K562 (cell line): Measurements from ENCODE around the gene BEND6. TPM values are rescaled to one million over a fixed set of nuclear protein-coding genes. Genes with fewer than 3 reads are reported as not detected.
A peak's percentile ranks its signal among the peaks of the same experiment; 100 is the strongest.

ENCODE experiments used
- CC2D1A ChIP-seq: fragments of 450-650 bp; IDR thresholded peaks from 2 replicates; pipeline ENCODE4 v1.6.1; 2017; ENCODE audit warnings: mild to moderate bottlenecking
- CREB1 ChIP-seq, 2 experiments: sonication (generic) in 1 of 2; formaldehyde crosslinking in 1 of 2; IDR thresholded peaks; 2 replicates each; pipeline versions ENCODE4 v1.6.1 to v1.8.0; 2012 to 2022; ENCODE audit warnings: inconsistent platforms in 1 of 2, mild to moderate bottlenecking in 1 of 2, missing genetic modification reagents in 1 of 2, moderate library complexity in 1 of 2
- CREBBP ChIP-seq: IDR thresholded peaks from one replicate; pipeline ENCODE4 v1.6.1; 2012; ENCODE audit warnings: low read depth, mild to moderate bottlenecking, control low read depth, inconsistent platforms, low read length
- NR1H2 ChIP-seq: sonication (generic); formaldehyde crosslinking; IDR thresholded peaks from 2 replicates; pipeline ENCODE4 v1.4.0; 2020; ENCODE audit warnings: mild to moderate bottlenecking, missing genetic modification reagents
- RBM34 ChIP-seq: fragments of 200-400 bp; formaldehyde crosslinking; IDR thresholded peaks from 2 replicates; pipeline ENCODE4 v1.6.1; 2018; ENCODE audit warnings: low read length, borderline replicate concordance; ENCODE audit not compliant: insufficient read depth
- SMARCA4 ChIP-seq: fragments of 450-650 bp; IDR thresholded peaks from 2 replicates; pipeline ENCODE4 v1.6.1; 2016
- SRSF7 ChIP-seq: fragments of 200-400 bp; formaldehyde crosslinking; optimal IDR thresholded peaks from 2 replicates; pipeline ENCODE3; 2017; ENCODE audit warnings: mild to moderate bottlenecking, low read depth, low read length
- SRSF9 ChIP-seq: fragments of 200-400 bp; formaldehyde crosslinking; IDR thresholded peaks from 2 replicates; pipeline ENCODE4 v1.6.1; 2017; ENCODE audit warnings: low read depth, low read length, borderline replicate concordance
- TARDBP ChIP-seq: fragments of 450-650 bp; IDR thresholded peaks from 2 replicates; pipeline ENCODE4 v1.6.1; 2016
- ZNF253 ChIP-seq: fragments of 250-450 bp; sonication (Bioruptor Pico); conservative IDR thresholded peaks from 2 replicates; pipeline ENCODE4 v1.6.1; 2021; ENCODE audit warnings: mild to moderate bottlenecking
- polyA plus RNA-seq, 8 experiments: library from polyadenylated mRNA; depleted of rRNA in 4 of 8; stranded (reverse) in 5 of 8; unstranded in 3 of 8; fragments of >200 nt; fragmentation: Nextera tagmentation in 2 of 8; fragmentation: Illumina TruSeq in 1 of 8; extraction: Ambion mirVana in 2 of 8; extraction: Trizol in 1 of 8; gene quantifications; 2 replicates each; pipeline versions ENCODE4 v1.2.1 to v1.2.3, GENCODE V29; 2011 to 2014; ENCODE audit warnings: inconsistent platforms in 1 of 8, missing spikeins in 1 of 8
- total RNA-seq, 7 experiments: library from RNA; depleted of rRNA in 6 of 7; stranded (reverse); fragments of >200 nt in 6 of 7; fragmentation: Illumina TruSeq in 2 of 7; extraction: Trizol in 2 of 7; gene quantifications; 2 replicates each; pipeline versions ENCODE4 v1.2.1 to v1.2.3, GENCODE V29; 2011 to 2021; ENCODE audit warnings: low replicate concordance in 1 of 7
- TF ChIP-seq, protein P1 (sequence below), 2 experiments: fragments of 450-650 bp in 1 of 2; IDR thresholded peaks; 2 replicates each; pipeline ENCODE4 v1.6.1; 2011 to 2017; ENCODE audit warnings: low read depth in 2 of 2, antibody characterized with exemption in 1 of 2, borderline replicate concordance in 1 of 2, low read length in 1 of 2, mild to moderate bottlenecking in 1 of 2, mixed read lengths in 1 of 2; ENCODE audit not compliant: control insufficient read depth in 1 of 2
- TF ChIP-seq, protein P2 (sequence below): fragments of 150-350 bp; IDR thresholded peaks from 2 replicates; pipeline ENCODE4 v1.6.1; 2014; ENCODE audit warnings: low read depth, mild to moderate bottlenecking, low read length, borderline replicate concordance
- TF ChIP-seq, protein P3 (sequence below): fragments of 250-450 bp; sonication (Bioruptor Pico); IDR thresholded peaks from 2 replicates; pipeline ENCODE4 v1.8.0; 2021; ENCODE audit warnings: mild to moderate bottlenecking, moderate library complexity
- TF ChIP-seq, protein P4 (sequence below): fragments of 450-650 bp; IDR thresholded peaks from 2 replicates; pipeline ENCODE4 v1.6.1; 2016; ENCODE audit warnings: mild to moderate bottlenecking

Gene BEND6
- total and polyA plus RNA-seq, 9 of the 15 experiments (the other 6 are each of a cell fraction or from before 2014, with no cell fraction given) = 0.37 to 4.0 (median 1.1) TPM

DNA sequence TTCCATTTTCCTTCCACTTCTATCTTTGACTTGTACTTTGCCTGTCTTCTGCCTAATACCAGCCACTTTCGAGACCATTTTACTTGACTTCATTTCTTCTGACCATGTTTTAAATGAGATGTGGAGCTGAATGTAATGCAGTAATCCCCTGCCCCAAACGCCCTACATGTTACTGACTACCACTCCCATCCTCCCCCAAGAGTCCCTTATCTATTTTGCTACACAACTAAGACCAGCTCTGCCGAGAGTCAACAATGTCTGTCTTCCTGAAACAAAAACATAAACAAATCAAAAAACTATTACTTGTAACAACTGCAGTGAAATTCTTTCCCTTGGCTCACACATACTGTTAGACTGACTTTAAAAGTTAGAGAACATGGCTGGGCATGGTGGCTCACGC is 64.5 kb downstream of the BEND6 start (continued):
- TF ChIP-seq ZNF253 (CRISPR knock-in tag) (no peak), CREBBP (no peak), RBM34 (no peak), TARDBP (no peak), SMARCA4 (peak; percentile 82), CC2D1A (peak; percentile 61; the same call in 1 of the 2 replicates), CREB1 (IDR thresholded peaks at IDR 0.05) (0 out of 2 replicates have a peak, but pooled peaks have one; percentile 34), CREB1 (CRISPR knock-in tag; IDR thresholded peaks at IDR 0.05) (no peak), NR1H2 (CRISPR knock-in tag) (no peak), SRSF9 (no peak), SRSF7 (no peak)
- TF ChIP-seq, protein P1, sequence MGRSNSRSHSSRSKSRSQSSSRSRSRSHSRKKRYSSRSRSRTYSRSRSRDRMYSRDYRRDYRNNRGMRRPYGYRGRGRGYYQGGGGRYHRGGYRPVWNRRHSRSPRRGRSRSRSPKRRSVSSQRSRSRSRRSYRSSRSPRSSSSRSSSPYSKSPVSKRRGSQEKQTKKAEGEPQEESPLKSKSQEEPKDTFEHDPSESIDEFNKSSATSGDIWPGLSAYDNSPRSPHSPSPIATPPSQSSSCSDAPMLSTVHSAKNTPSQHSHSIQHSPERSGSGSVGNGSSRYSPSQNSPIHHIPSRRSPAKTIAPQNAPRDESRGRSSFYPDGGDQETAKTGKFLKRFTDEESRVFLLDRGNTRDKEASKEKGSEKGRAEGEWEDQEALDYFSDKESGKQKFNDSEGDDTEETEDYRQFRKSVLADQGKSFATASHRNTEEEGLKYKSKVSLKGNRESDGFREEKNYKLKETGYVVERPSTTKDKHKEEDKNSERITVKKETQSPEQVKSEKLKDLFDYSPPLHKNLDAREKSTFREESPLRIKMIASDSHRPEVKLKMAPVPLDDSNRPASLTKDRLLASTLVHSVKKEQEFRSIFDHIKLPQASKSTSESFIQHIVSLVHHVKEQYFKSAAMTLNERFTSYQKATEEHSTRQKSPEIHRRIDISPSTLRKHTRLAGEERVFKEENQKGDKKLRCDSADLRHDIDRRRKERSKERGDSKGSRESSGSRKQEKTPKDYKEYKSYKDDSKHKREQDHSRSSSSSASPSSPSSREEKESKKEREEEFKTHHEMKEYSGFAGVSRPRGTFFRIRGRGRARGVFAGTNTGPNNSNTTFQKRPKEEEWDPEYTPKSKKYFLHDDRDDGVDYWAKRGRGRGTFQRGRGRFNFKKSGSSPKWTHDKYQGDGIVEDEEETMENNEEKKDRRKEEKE (IDR thresholded peaks at IDR 0.05; ENCODE audit: borderline replicate concordance in 1 of 2, control insufficient read depth in 1 of 2, low read depth in 2 of 2, low read length in 1 of 2) = 0 out of 4 replicates have a peak, but pooled peaks of 1 of the 2 experiments have one; percentile 43
- TF ChIP-seq, protein P2, sequence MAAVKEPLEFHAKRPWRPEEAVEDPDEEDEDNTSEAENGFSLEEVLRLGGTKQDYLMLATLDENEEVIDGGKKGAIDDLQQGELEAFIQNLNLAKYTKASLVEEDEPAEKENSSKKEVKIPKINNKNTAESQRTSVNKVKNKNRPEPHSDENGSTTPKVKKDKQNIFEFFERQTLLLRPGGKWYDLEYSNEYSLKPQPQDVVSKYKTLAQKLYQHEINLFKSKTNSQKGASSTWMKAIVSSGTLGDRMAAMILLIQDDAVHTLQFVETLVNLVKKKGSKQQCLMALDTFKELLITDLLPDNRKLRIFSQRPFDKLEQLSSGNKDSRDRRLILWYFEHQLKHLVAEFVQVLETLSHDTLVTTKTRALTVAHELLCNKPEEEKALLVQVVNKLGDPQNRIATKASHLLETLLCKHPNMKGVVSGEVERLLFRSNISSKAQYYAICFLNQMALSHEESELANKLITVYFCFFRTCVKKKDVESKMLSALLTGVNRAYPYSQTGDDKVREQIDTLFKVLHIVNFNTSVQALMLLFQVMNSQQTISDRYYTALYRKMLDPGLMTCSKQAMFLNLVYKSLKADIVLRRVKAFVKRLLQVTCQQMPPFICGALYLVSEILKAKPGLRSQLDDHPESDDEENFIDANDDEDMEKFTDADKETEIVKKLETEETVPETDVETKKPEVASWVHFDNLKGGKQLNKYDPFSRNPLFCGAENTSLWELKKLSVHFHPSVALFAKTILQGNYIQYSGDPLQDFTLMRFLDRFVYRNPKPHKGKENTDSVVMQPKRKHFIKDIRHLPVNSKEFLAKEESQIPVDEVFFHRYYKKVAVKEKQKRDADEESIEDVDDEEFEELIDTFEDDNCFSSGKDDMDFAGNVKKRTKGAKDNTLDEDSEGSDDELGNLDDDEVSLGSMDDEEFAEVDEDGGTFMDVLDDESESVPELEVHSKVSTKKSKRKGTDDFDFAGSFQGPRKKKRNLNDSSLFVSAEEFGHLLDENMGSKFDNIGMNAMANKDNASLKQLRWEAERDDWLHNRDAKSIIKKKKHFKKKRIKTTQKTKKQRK = no peak
- TF ChIP-seq, protein P3, sequence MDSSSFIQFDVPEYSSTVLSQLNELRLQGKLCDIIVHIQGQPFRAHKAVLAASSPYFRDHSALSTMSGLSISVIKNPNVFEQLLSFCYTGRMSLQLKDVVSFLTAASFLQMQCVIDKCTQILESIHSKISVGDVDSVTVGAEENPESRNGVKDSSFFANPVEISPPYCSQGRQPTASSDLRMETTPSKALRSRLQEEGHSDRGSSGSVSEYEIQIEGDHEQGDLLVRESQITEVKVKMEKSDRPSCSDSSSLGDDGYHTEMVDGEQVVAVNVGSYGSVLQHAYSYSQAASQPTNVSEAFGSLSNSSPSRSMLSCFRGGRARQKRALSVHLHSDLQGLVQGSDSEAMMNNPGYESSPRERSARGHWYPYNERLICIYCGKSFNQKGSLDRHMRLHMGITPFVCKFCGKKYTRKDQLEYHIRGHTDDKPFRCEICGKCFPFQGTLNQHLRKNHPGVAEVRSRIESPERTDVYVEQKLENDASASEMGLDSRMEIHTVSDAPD = no peak
- TF ChIP-seq, protein P4, sequence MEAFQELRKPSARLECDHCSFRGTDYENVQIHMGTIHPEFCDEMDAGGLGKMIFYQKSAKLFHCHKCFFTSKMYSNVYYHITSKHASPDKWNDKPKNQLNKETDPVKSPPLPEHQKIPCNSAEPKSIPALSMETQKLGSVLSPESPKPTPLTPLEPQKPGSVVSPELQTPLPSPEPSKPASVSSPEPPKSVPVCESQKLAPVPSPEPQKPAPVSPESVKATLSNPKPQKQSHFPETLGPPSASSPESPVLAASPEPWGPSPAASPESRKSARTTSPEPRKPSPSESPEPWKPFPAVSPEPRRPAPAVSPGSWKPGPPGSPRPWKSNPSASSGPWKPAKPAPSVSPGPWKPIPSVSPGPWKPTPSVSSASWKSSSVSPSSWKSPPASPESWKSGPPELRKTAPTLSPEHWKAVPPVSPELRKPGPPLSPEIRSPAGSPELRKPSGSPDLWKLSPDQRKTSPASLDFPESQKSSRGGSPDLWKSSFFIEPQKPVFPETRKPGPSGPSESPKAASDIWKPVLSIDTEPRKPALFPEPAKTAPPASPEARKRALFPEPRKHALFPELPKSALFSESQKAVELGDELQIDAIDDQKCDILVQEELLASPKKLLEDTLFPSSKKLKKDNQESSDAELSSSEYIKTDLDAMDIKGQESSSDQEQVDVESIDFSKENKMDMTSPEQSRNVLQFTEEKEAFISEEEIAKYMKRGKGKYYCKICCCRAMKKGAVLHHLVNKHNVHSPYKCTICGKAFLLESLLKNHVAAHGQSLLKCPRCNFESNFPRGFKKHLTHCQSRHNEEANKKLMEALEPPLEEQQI = peak; percentile 80; the same call in 1 of the 2 replicates
